ENCODE results near the gene HAAO.

Gene HAAO

DNA sequence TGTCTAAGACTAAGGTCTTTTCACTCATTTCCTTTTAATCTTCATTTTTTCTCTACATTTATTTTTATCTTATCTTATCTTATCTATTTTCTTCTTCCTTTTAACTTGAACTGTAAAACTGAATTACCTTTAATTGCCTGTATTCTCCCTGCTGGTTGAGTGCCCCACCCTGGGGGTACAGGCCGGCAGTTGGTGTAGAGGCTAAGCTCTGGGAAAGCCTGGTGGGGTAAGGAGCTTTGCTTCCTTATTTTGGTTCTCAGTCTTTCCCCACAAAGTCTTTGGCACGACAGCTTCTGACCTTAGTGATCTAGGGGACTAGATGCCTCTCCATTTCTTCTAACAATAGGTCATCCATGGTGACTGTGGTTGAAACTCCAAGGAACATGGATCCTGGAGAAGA lies 26.8 kb upstream of the HAAO start:
- H3K4me1 ChIP-seq (ENCODE audit: low read length), result no peaks in the 10 kb centered on the region
- no peaks in the 10 kb centered on the region for H4K20me1 ChIP-seq (ENCODE audit: insufficient read depth, low read length)
- H3K4me2 ChIP-seq (ENCODE audit: low read length), result no peak overlapping the region
- no peaks in the 10 kb centered on the region for H3K27me3 ChIP-seq (ENCODE audit: low read depth, low read length)
- H3K9ac ChIP-seq (ENCODE audit: low read length), result no peak overlapping the region
- no peaks in the 10 kb centered on the region for H3K9me3 ChIP-seq (ENCODE audit: insufficient read depth, low read length)
- no peak overlapping the region for H2AFZ ChIP-seq (ENCODE audit: low read depth, low read length)
- no peak overlapping the region for H3K27ac ChIP-seq (ENCODE audit: low read length)
- TF ChIP-seq EZH2phosphoT487 (IDR thresholded peaks at IDR 0.05; ENCODE audit: low read depth), result no peak
- TF ChIP-seq, protein P1, sequence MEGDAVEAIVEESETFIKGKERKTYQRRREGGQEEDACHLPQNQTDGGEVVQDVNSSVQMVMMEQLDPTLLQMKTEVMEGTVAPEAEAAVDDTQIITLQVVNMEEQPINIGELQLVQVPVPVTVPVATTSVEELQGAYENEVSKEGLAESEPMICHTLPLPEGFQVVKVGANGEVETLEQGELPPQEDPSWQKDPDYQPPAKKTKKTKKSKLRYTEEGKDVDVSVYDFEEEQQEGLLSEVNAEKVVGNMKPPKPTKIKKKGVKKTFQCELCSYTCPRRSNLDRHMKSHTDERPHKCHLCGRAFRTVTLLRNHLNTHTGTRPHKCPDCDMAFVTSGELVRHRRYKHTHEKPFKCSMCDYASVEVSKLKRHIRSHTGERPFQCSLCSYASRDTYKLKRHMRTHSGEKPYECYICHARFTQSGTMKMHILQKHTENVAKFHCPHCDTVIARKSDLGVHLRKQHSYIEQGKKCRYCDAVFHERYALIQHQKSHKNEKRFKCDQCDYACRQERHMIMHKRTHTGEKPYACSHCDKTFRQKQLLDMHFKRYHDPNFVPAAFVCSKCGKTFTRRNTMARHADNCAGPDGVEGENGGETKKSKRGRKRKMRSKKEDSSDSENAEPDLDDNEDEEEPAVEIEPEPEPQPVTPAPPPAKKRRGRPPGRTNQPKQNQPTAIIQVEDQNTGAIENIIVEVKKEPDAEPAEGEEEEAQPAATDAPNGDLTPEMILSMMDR (IDR thresholded peaks at IDR 0.05; ENCODE audit: low read depth, low read length), result no peak
- no peaks in the 10 kb centered on the region for H3K79me2 ChIP-seq (ENCODE audit: low read length)
- no peak overlapping the region for H3K4me3 ChIP-seq (ENCODE audit: low read length)
- H3K36me3 ChIP-seq (replicated peaks; ENCODE audit: low read depth, low read length), result no peaks in the 10 kb centered on the region

DNA sequence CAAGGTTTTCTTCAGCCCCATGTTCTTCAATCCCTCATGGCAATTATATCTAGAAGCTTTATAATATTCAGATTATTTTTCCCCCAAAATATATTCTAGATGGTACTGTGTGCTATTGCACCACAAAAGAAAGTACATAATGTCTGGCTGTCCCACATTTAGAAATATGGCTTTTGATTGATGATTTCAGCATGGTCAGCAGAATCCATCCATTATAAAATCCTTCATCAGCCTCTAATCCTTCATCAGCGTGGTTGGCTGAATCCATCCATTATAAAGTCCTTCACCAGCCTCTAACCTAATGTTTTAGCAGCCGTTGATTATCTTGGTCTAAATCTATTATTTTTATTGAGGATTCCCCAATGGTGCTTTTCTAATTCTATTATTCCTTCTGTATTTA lies 23.3 kb upstream of the HAAO start:
- Histone ChIP-seq H2AFZ (ENCODE audit: low read depth, low read length) (no peak overlapping the region), H3K9ac (ENCODE audit: low read length) (no peak overlapping the region), H3K4me2 (ENCODE audit: low read length) (no peak overlapping the region), H3K4me3 (ENCODE audit: low read length) (no peak overlapping the region), H3K36me3 (replicated peaks; ENCODE audit: low read depth, low read length) (no peaks in the 10 kb centered on the region), H4K20me1 (ENCODE audit: insufficient read depth, low read length) (no peaks in the 10 kb centered on the region), H3K79me2 (ENCODE audit: low read length) (no peaks in the 10 kb centered on the region), H3K4me1 (ENCODE audit: low read length) (no peaks in the 10 kb centered on the region), H3K9me3 (ENCODE audit: insufficient read depth, low read length) (no peaks in the 10 kb centered on the region), H3K27me3 (ENCODE audit: low read depth, low read length) (no peaks in the 10 kb centered on the region), H3K27ac (ENCODE audit: low read length) (no peak overlapping the region)
- no peak for TF ChIP-seq EZH2phosphoT487 (IDR thresholded peaks at IDR 0.05; ENCODE audit: low read depth)
- TF ChIP-seq, protein P1 (IDR thresholded peaks at IDR 0.05; ENCODE audit: low read depth, low read length), result no peak

DNA sequence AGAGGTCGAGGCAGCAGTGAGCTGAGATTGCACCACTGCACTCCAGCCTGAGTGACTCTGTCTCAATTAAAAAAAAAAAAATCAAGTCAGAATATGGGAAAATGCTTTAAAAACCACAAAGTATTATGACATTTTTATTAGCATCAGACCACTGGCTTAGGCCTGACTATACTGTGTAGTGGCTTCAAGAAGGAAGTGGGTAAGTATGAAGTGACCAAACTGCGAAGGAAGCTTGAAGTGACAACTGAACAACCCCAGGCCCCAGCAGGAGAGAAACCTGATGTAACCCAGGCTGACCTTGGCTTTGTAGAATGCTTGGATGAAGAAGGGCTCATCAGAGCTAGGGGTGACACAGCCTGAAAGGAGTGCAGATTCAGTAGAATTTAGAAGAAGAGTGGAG lies 21.4 kb upstream of the HAAO start:
- Histone ChIP-seq H2AFZ (ENCODE audit: low read depth, low read length) (no peak overlapping the region), H3K36me3 (replicated peaks; ENCODE audit: low read depth, low read length) (no peaks in the 10 kb centered on the region), H3K4me3 (ENCODE audit: low read length) (no peak overlapping the region), H3K9ac (ENCODE audit: low read length) (no peak overlapping the region), H3K9me3 (ENCODE audit: insufficient read depth, low read length) (no peaks in the 10 kb centered on the region), H3K79me2 (ENCODE audit: low read length) (no peaks in the 10 kb centered on the region), H3K4me1 (ENCODE audit: low read length) (peaks cover 8% of the 10 kb centered on the region), H3K27me3 (ENCODE audit: low read depth, low read length) (no peaks in the 10 kb centered on the region), H4K20me1 (ENCODE audit: insufficient read depth, low read length) (no peaks in the 10 kb centered on the region), H3K4me2 (ENCODE audit: low read length) (no peak overlapping the region), H3K27ac (ENCODE audit: low read length) (no peak overlapping the region)
- TF ChIP-seq, protein P1 (IDR thresholded peaks at IDR 0.05; ENCODE audit: low read depth, low read length), result no peak
- TF ChIP-seq EZH2phosphoT487 (IDR thresholded peaks at IDR 0.05; ENCODE audit: low read depth), result no peak

DNA sequence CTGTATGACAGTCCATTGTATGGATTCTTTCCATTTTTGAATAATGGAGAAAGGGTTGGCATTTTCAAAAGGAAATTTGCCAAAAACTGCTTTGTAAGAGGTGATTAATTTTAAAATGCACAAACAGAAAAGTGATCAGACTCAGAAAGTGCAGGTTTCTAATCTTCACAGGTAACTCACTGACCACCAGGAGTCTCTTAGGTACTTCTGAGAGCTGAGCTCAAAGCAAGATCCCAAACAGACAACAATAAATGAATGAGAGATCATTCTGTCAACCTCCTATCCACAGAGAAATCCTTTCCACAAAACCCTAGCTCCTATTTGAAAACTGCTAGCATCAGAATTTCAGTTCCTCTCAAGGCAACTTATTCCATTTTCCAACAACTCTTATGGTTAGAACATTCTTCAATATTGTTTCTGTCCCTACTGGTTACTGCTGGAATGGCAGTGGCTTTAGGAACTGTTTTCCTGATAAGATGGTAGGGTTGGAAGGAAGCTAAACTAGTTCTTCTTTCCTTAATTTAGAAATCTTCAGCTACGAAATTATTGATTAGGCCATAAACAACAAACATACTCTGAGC lies 20.6 kb upstream of the HAAO start:
- TF ChIP-seq, protein P1 (IDR thresholded peaks at IDR 0.05; ENCODE audit: low read depth, low read length), result no peak; the same call in 1 of the 2 replicates
- TF ChIP-seq EZH2phosphoT487 (IDR thresholded peaks at IDR 0.05; ENCODE audit: low read depth), result no peak

More for the DNA sequence above, 20.6 kb upstream of the HAAO start:
- Histone ChIP-seq H3K4me2 (ENCODE audit: low read length) (no peak overlapping the region), H3K36me3 (replicated peaks; ENCODE audit: low read depth, low read length) (no peaks in the 10 kb centered on the region), H3K9ac (ENCODE audit: low read length) (no peak overlapping the region), H3K9me3 (ENCODE audit: insufficient read depth, low read length) (no peaks in the 10 kb centered on the region), H3K79me2 (ENCODE audit: low read length) (no peaks in the 10 kb centered on the region), H3K27me3 (ENCODE audit: low read depth, low read length) (no peaks in the 10 kb centered on the region), H4K20me1 (ENCODE audit: insufficient read depth, low read length) (no peaks in the 10 kb centered on the region), H2AFZ (ENCODE audit: low read depth, low read length) (no peak overlapping the region), H3K27ac (ENCODE audit: low read length) (no peak overlapping the region), H3K4me3 (ENCODE audit: low read length) (no peak overlapping the region), H3K4me1 (ENCODE audit: low read length) (peaks cover 8% of the 10 kb centered on the region)
